ENCODE data around the gene TBCB. TPM values are rescaled to one million over a fixed set of nuclear protein-coding genes. Genes with fewer than 3 reads are reported as not detected.

The TBCB gene
- total and polyA plus RNA-seq, 2 of the 4 experiments (the other 2 are of a cell fraction) = 182 to 269 TPM

GRCh38 chr19:36141039-36141927 is 26.0 kb downstream of the TBCB start (continued):
- no peak for TF ChIP-seq MAFK (IDR thresholded peaks at IDR 0.05; ENCODE audit: low read depth, low read length)
- TF ChIP-seq RAD21 (IDR thresholded peaks at IDR 0.05; ENCODE audit: low read length) = no peak
- no peak for TF ChIP-seq POLR2A (IDR thresholded peaks at IDR 0.05; ENCODE audit: low read depth, low read length)

GRCh38 chr19:36142046-36142445 is 26.8 kb downstream of the TBCB start:
- peaks cover 5% of the 10 kb centered on the region; the same call in 1 of the 2 replicates for H3K4me1 ChIP-seq (ENCODE audit: control insufficient read depth, insufficient read depth, low read length)
- H3K56ac ChIP-seq (ENCODE audit: extremely low read depth, insufficient read depth, low read length) = no peak overlapping the region
- H4K8ac ChIP-seq (ENCODE audit: low read depth in 2 of 2, low read length in 2 of 2) = no peak overlapping the region
- 100% methylated on average over 10 of the region's 14 CpGs; no CpG with 5 or more reads in 1 of the 2 experiments for WGBS, 2 experiments (ENCODE audit: extremely low coverage in 2 of 2, insufficient read length in 1 of 2)
- no peak overlapping the region for H3K18ac ChIP-seq (ENCODE audit: low read depth, low read length)
- no peak overlapping the region for H4K5ac ChIP-seq (ENCODE audit: low read depth, low read length)
- ATAC-seq (ENCODE audit: low read depth) = no peak
- H2BK120ac ChIP-seq (ENCODE audit: low read depth, low read length) = no peak overlapping the region
- H3K27me3 ChIP-seq (ENCODE audit: control insufficient read depth, insufficient read depth, low read length) = no peaks in the 10 kb centered on the region
- no peak for DNase-seq
- dilution Hi-C loops (cut with HindIII; ENCODE audit: low sequenced_read_pairs, unreplicated experiment) (no loop called here), in situ Hi-C loops (cut with MboI; ENCODE audit: low sequenced_read_pairs) (no loop called here), intact Hi-C loops (cut with micrococcal nuclease) (no loop called here)
- no peak overlapping the region for H3K9ac ChIP-seq (ENCODE audit: low read depth, low read length)
- peaks cover 41% of the 10 kb centered on the region for H3K36me3 ChIP-seq (ENCODE audit: control insufficient read depth, insufficient read depth, low read length)
- H2BK5ac ChIP-seq (ENCODE audit: low read depth, low read length, poor library complexity, severe bottlenecking) = no peak overlapping the region
- no peak overlapping the region for H2BK15ac ChIP-seq (ENCODE audit: low read depth, low read length)
- H4K20me1 ChIP-seq (ENCODE audit: insufficient read depth, low read length) = peaks cover 36% of the 10 kb centered on the region
- H3K23ac ChIP-seq (ENCODE audit: low read depth, low read length) = no peak overlapping the region
- H3K79me1 ChIP-seq (ENCODE audit: low read depth in 1 of 2, low read length in 2 of 2) = peaks cover 41 to 61% of the 10 kb centered on the region in 2 experiments
- H4K91ac ChIP-seq (ENCODE audit: insufficient read depth, low read depth, low read length) = no peak overlapping the region
- no peak overlapping the region for H3K4ac ChIP-seq (ENCODE audit: low read depth, low read length)
- H2BK20ac ChIP-seq (ENCODE audit: low read depth, low read length) = no peak overlapping the region
- H3K4me3 ChIP-seq (ENCODE audit: insufficient read depth, low read depth, low read length) = no peak overlapping the region
- POLR2A ChIA-PET (ENCODE audit: unreplicated experiment) = no interaction called here
- H3K9me1 ChIP-seq (ENCODE audit: insufficient read depth, low read length) = peaks cover 13% of the 10 kb centered on the region
- no TSS peak for BruUV-seq (replicated peaks)
- CTCF ChIA-PET = no interaction called here
- no peak overlapping the region for H2AK9ac ChIP-seq (replicated peaks; ENCODE audit: low read depth, low read length, poor library complexity)
- no peak overlapping the region for H2AK5ac ChIP-seq (ENCODE audit: low read depth, low read length)
- H3K14ac ChIP-seq (replicated peaks; ENCODE audit: low read depth, low read length) = no peak overlapping the region
- H3K4me2 ChIP-seq (ENCODE audit: low read depth, low read length) = no peak overlapping the region
- H3K27ac ChIP-seq (ENCODE audit: insufficient read depth, low read length) = no peak overlapping the region
- H2AFZ ChIP-seq (replicated peaks; ENCODE audit: low read length, poor library complexity) = no peak overlapping the region
- H3K9me3 ChIP-seq (ENCODE audit: control insufficient read depth, insufficient read depth, low read length) = no peaks in the 10 kb centered on the region
- no peak for TF ChIP-seq USF2 (IDR thresholded peaks at IDR 0.05; ENCODE audit: low read depth, low read length)
- TF ChIP-seq FOS (IDR thresholded peaks at IDR 0.05; ENCODE audit: low read depth, low read length) = no peak
- TF ChIP-seq SMC3 (IDR thresholded peaks at IDR 0.05; ENCODE audit: low read depth, low read length) = no peak
- no peak for TF ChIP-seq ELK1 (IDR thresholded peaks at IDR 0.05; ENCODE audit: borderline replicate concordance, low read depth, low read length)
- TF ChIP-seq MXI1 (IDR thresholded peaks at IDR 0.05; ENCODE audit: borderline replicate concordance, low read depth, low read length) = no peak
- TF ChIP-seq POLR2A (IDR thresholded peaks at IDR 0.05; ENCODE audit: low read depth, low read length) = no peak
- no peak for TF ChIP-seq MAZ (IDR thresholded peaks at IDR 0.05; ENCODE audit: borderline replicate concordance, low read depth, low read length)
- TF ChIP-seq MAFK (IDR thresholded peaks at IDR 0.05; ENCODE audit: low read depth, low read length) = no peak
- TF ChIP-seq CEBPB (IDR thresholded peaks at IDR 0.05; ENCODE audit: low read depth, low read length) = no peak
- no peak for TF ChIP-seq RAD21 (IDR thresholded peaks at IDR 0.05; ENCODE audit: low read length)
- TF ChIP-seq BHLHE40 (IDR thresholded peaks at IDR 0.05; ENCODE audit: low read depth, low read length) = no peak
- TF ChIP-seq NFE2L2 (IDR thresholded peaks at IDR 0.05; ENCODE audit: low read depth, low read length) = no peak
- no peak for TF ChIP-seq CHD1 (IDR thresholded peaks at IDR 0.05; ENCODE audit: low read depth, low read length)
- no peak for TF ChIP-seq RCOR1 (IDR thresholded peaks at IDR 0.05; ENCODE audit: insufficient replicate concordance, low read length)
- no peak for TF ChIP-seq RFX5 (IDR thresholded peaks at IDR 0.05; ENCODE audit: low read depth, low read length)
